Activated naive CD4-positive, alpha-beta T cell treated with anti-CD3 and anti-CD28 coated beads, Interleukin-2, amount 50 U/mL, for 72 hours (primary cell): ENCODE measurements around the gene CHST3. TPM values are rescaled to one million over a fixed set of nuclear protein-coding genes. Genes with fewer than 3 reads are reported as not detected.
A peak's percentile ranks its signal among the peaks of the same experiment; 100 is the strongest.

Experiments used
- ATAC-seq, 2 donors: fragments of 150-1000 bp; cut with Tn5 transposase; 2 replicates each; pipeline ENCODE4 v1.10.0; 2021; ENCODE audit warnings: mild to moderate bottlenecking in 2 of 2, moderate library complexity in 2 of 2
- DNase-seq, 2 donors: peaks; one replicate each; pipeline ENCODE4 v3.0.0; 2021 to 2022; ENCODE audit warnings: low spot score in 2 of 2
- H3K27ac Mint-ChIP-seq, 2 donors: one replicate each; pipeline ENCODE4 v1.8.0; 2022; ENCODE audit warnings: mild to moderate bottlenecking in 2 of 2, mixed read lengths in 2 of 2
- H3K36me3 Mint-ChIP-seq, 2 donors: one replicate each; pipeline ENCODE4 v1.8.0; 2022; ENCODE audit warnings: mixed read lengths in 2 of 2
- H3K9me3 Mint-ChIP-seq, 2 donors: one replicate each; pipeline ENCODE4 v1.8.0; 2022; ENCODE audit warnings: mixed read lengths in 2 of 2
- total RNA-seq, 2 donors: library from RNA; stranded (reverse); gene quantifications; one replicate each; pipeline ENCODE4 v1.2.3, GENCODE V29; 2022

The CHST3 gene
- total RNA-seq, 2 donors from 2014 or later: 0.16 to 0.88 TPM

- no peaks in the 10 kb centered on the region for H3K36me3 Mint-ChIP-seq
- no peaks in the 10 kb centered on the region for H3K9me3 Mint-ChIP-seq
- ATAC-seq: no peak
- no peak overlapping the region for H3K27ac Mint-ChIP-seq
- no peak for DNase-seq
Measured at GRCh38 chr10:71995887-71996575, 31.8 kb downstream of the CHST3 start.

- DNase-seq (no peak), ATAC-seq (no peak)
- Mint-ChIP-seq H3K27ac (no peak overlapping the region), H3K36me3 (no peaks in the 10 kb centered on the region), H3K9me3 (no peaks in the 10 kb centered on the region)
Measured at GRCh38 chr10:71996592-71997371, 32.6 kb downstream of the CHST3 start.

GRCh38 chr10:71998119-71998839 lies 34.1 kb downstream of the CHST3 start:
- DNase-seq (no peak), ATAC-seq (no peak)
- Mint-ChIP-seq H3K27ac (no peak overlapping the region), H3K36me3 (no peaks in the 10 kb centered on the region), H3K9me3 (no peaks in the 10 kb centered on the region)

- Mint-ChIP-seq H3K36me3 (no peaks in the 10 kb centered on the region), H3K27ac (no peak overlapping the region)
Measured at GRCh38 chr10:71998840-71999194, 34.6 kb downstream of the CHST3 start.

GRCh38 chr10:71999360-72000072 lies 35.3 kb downstream of the CHST3 start:
- ATAC-seq: no peak
- H3K27ac Mint-ChIP-seq: no peak overlapping the region
- DNase-seq: no peak
- H3K36me3 Mint-ChIP-seq: no peaks in the 10 kb centered on the region
- H3K9me3 Mint-ChIP-seq: no peaks in the 10 kb centered on the region

More at GRCh38 chr10:71998840-71999194, 34.6 kb downstream of the CHST3 start:
- ATAC-seq (no peak), DNase-seq (no peak)
- H3K9me3 Mint-ChIP-seq: no peaks in the 10 kb centered on the region

- ATAC-seq: no peak
- Mint-ChIP-seq H3K27ac (peak overlapping the region in 1 of 2 donors; percentile 33), H3K9me3 (no peaks in the 10 kb centered on the region), H3K36me3 (no peaks in the 10 kb centered on the region)
- DNase-seq: no peak
Measured at GRCh38 chr10:72000073-72001032, 36.2 kb downstream of the CHST3 start.

- no peaks in the 10 kb centered on the region for H3K9me3 Mint-ChIP-seq
- ATAC-seq (no peak), DNase-seq (no peak)
- peak overlapping the region in 1 of 2 donors; percentile 14 for H3K27ac Mint-ChIP-seq
- H3K36me3 Mint-ChIP-seq: no peaks in the 10 kb centered on the region
Measured at GRCh38 chr10:72001033-72001395, 36.8 kb downstream of the CHST3 start.

GRCh38 chr10:72002354-72003295 lies 38.4 kb downstream of the CHST3 start:
- DNase-seq (no peak), ATAC-seq (no peak)
- no peaks in the 10 kb centered on the region for H3K9me3 Mint-ChIP-seq
- no peaks in the 10 kb centered on the region for H3K36me3 Mint-ChIP-seq
- no peak overlapping the region for H3K27ac Mint-ChIP-seq

- DNase-seq (no peak), ATAC-seq (no peak)
- H3K36me3 Mint-ChIP-seq: no peaks in the 10 kb centered on the region
- H3K27ac Mint-ChIP-seq: no peak overlapping the region
- no peaks in the 10 kb centered on the region for H3K9me3 Mint-ChIP-seq
Measured at GRCh38 chr10:72006026-72006425, 41.8 kb downstream of the CHST3 start.

- no peak overlapping the region for H3K27ac Mint-ChIP-seq
- DNase-seq: no peak
- H3K9me3 Mint-ChIP-seq: no peaks in the 10 kb centered on the region
- no peak for ATAC-seq
- no peaks in the 10 kb centered on the region for H3K36me3 Mint-ChIP-seq
Measured at GRCh38 chr10:72007246-72007892, 43.2 kb downstream of the CHST3 start.

- DNase-seq (no peak), ATAC-seq (no peak)
- no peaks in the 10 kb centered on the region for H3K36me3 Mint-ChIP-seq
- peak overlapping the region in 1 of 2 donors; percentile 44 for H3K27ac Mint-ChIP-seq
- no peaks in the 10 kb centered on the region for H3K9me3 Mint-ChIP-seq
Measured at GRCh38 chr10:72008096-72008981, 44.1 kb downstream of the CHST3 start.

GRCh38 chr10:72009051-72009424 lies 44.8 kb downstream of the CHST3 start:
- DNase-seq: no peak
- Mint-ChIP-seq H3K27ac (peak overlapping the region in 1 of 2 donors; percentile 44), H3K36me3 (no peaks in the 10 kb centered on the region), H3K9me3 (no peaks in the 10 kb centered on the region)
- ATAC-seq: no peak

- no peak overlapping the region for H3K27ac Mint-ChIP-seq
- ATAC-seq: no peak
Measured at GRCh38 chr10:72009425-72010081, 45.4 kb downstream of the CHST3 start.

More at GRCh38 chr10:72009425-72010081, 45.4 kb downstream of the CHST3 start:
- Mint-ChIP-seq H3K9me3 (no peaks in the 10 kb centered on the region), H3K36me3 (no peaks in the 10 kb centered on the region)
- DNase-seq: no peak
